T-helper 17 cell (primary cell): ENCODE measurements around the gene MRPL17. TPM values are rescaled to one million over a fixed set of nuclear protein-coding genes. Genes with fewer than 3 reads are reported as not detected.
"Not testable (repeated sequence)": the region's sequence is repeated elsewhere in the genome, so short reads cannot be mapped to it uniquely, and the experiment has no call there.

ENCODE experiments used
- ATAC-seq: fragments of 150-1000 bp; cut with Tn5 transposase; 2 replicates; pipeline ENCODE4 v1.10.0; 2021; ENCODE audit warnings: mild to moderate bottlenecking, moderate library complexity
- DNase-seq, 3 donors: peaks; one replicate each; pipeline versions ENCODE4 v3.0.0 to v3.0.0-alpha.2; 2020 to 2021
- H3K9me3 ChIP-seq: one replicate; pipeline ENCODE4 v1.7.0; 2013; ENCODE audit warnings: low read length, mild to moderate bottlenecking; ENCODE audit not compliant: control insufficient read depth, poor library complexity, severe bottlenecking
- H3K27ac Mint-ChIP-seq: one replicate; pipeline ENCODE4 v1.8.0; 2022; ENCODE audit warnings: mild to moderate bottlenecking, moderate library complexity, mixed read lengths
- H3K27me3 Mint-ChIP-seq: one replicate; pipeline ENCODE4 v1.8.0; 2022; ENCODE audit warnings: mixed read lengths
- H3K36me3 Mint-ChIP-seq: one replicate; pipeline ENCODE4 v1.8.0; 2022; ENCODE audit warnings: low read depth, mixed read lengths
- H3K4me1 Mint-ChIP-seq: one replicate; pipeline ENCODE4 v1.8.0; 2022; ENCODE audit warnings: mild to moderate bottlenecking, mixed read lengths
- H3K4me3 Mint-ChIP-seq: one replicate; pipeline ENCODE4 v1.8.0; 2022; ENCODE audit warnings: mild to moderate bottlenecking, moderate library complexity, mixed read lengths
- total RNA-seq, 4 donors: library from RNA in 2 of 4; stranded (reverse) in 2 of 4; gene quantifications; one replicate each; pipeline ENCODE4 v1.2.3 and lab custom pipeline; 2022 to 2026

Gene MRPL17
- 10 to 100 TPM; 10.9 TPM for total RNA-seq
- 9.3 to 31.2 reads per million in 2 donors for total RNA-seq (lab: John Stamatoyannopoulos, UW)

- peak within 1 kb of the TSS; percentile 98 for H3K4me3 Mint-ChIP-seq
- peak; percentile 93 to 99 (median 98) for DNase-seq
- H3K27me3 Mint-ChIP-seq, result no peaks in the 10 kb centered on the region
- peak; percentile 98 for ATAC-seq
- H3K27ac Mint-ChIP-seq, result peak within 1 kb of the TSS; percentile 98
- H3K9me3 ChIP-seq, result no peaks in the 10 kb centered on the region
- H3K36me3 Mint-ChIP-seq, result peaks cover 5% of the 10 kb centered on the region
- peaks cover 26% of the 10 kb centered on the region for H3K4me1 Mint-ChIP-seq
These were observed at the start of gene MRPL17 for GRCh38 chr11:6682936-6683861. TSS of gene MRPL17 (minus strand) at chr11:6683340. CDS start at chr11:6683296, 44 bp downstream.

DNA sequence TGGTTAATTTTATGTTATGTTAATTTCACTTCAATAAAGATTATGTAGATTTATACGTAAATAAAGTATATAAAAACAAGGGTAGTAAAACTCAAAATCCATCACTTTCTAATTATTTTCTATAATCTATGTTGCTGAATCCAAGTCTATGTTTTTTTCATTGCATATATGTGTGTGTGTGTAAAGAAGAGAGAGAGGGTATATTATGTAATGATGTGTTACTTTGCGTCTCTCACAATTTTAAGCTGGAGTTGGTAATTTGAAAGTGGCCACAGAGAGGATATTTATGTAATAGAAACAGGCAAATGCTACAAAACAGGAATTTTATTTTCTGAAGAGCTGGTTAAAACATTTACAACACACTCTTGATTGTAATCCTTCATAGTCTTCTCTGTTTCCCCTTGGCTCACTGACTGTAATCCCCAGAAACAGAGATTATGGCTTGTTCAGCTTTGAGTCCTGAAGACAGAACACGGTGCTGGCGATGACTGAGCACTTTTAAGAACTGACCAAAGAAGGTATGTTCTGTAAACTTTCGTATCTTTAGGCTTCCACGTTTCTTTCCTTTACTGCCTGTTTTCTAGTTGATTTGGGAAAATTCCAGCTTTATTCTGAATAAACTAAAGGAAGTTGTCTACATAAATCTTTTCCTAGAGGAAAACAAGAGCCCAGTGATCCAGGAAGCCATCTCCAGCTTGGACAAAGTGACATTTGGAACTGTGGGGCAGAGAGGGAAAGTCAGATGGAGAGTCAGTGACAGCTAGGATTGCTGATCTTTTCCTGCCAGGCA, 45.0 kb upstream of the MRPL17 start:
- Mint-ChIP-seq H3K4me3 (no peak overlapping the region), H3K27ac (peak overlapping the region; percentile 41), H3K4me1 (peaks cover 28% of the 10 kb centered on the region), H3K36me3 (peaks cover 4% of the 10 kb centered on the region), H3K27me3 (no peaks in the 10 kb centered on the region)
- ATAC-seq (no peak), DNase-seq (no peak)
- H3K9me3 ChIP-seq, result no peaks in the 10 kb centered on the region

DNA sequence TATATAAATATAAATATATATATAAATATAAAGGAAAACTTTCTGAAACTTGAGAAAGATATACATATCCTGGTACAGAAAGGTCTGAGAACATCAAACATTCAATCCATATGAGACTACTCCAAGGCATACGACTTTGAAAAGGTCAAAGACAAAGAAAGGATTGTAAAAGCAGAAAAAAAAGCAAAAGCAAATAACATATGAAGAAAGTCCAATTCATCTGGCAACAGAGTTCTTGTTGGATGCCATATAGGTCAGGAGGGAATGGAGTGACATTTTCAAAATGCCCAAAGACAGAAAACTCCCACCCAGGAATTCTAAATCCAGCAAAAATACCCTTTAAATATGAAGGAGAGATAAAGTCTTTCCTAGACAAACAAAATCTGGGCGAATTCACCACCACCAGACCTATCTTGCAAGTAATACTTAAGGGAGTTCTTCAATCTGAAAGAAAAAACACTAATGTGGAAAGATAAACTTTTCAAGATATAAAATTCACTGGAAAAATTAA, 42.3 kb upstream of the MRPL17 start:
- DNase-seq (no peak), ATAC-seq (no peak)
- H3K9me3 ChIP-seq, result no peaks in the 10 kb centered on the region
- Mint-ChIP-seq H3K27ac (peak overlapping the region; percentile 69), H3K27me3 (no peaks in the 10 kb centered on the region), H3K36me3 (peaks cover 7% of the 10 kb centered on the region), H3K4me1 (peaks cover 38% of the 10 kb centered on the region), H3K4me3 (no peak overlapping the region)

DNA sequence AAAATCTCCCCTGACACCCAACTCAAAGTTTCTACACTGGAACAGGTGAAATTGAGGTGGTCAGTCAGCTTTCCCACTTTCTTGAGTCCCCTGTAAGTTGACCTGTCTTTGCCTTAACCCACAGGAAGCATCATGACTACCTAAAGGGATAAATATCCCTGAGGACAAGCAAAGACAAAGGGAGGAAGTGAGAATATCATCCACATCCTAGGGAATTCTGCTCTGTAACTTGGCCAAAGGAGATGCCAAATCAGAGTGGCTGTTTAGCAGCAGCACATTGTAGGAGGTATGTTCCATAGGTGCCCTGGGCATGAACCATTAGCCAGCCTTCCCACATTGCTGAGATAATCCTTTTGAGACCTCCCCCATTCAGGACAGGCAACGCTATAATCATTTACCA, 40.9 kb upstream of the MRPL17 start:
- ATAC-seq, result no peak
- H3K4me3 Mint-ChIP-seq, result no peak overlapping the region
- no peaks in the 10 kb centered on the region for H3K9me3 ChIP-seq
- H3K36me3 Mint-ChIP-seq, result peaks cover 7% of the 10 kb centered on the region
- peaks cover 36% of the 10 kb centered on the region for H3K4me1 Mint-ChIP-seq
- no peak for DNase-seq
- H3K27me3 Mint-ChIP-seq, result no peaks in the 10 kb centered on the region
- no peak overlapping the region for H3K27ac Mint-ChIP-seq

DNA sequence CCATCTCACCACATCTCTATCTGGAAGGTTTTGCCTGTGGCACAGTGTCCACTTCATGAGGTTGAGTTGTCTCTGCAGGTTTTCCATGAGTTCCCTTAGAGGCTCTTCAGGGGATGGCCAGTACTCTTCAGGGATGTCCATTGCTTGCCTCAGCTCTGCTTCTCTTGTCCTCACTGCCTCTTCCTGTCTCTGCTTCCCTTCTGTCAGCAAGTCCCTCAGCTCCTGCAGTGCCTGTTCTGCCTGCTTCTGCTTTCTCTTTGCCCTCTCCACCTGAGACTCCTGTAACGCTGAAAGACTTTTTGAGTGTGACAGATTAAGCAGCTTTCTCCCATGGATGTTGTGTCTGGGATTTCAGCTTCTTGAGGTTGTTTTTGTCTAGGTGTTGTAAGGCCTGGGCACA, 38.2 kb upstream of the MRPL17 start:
- no peaks in the 10 kb centered on the region for H3K9me3 ChIP-seq
- no peak for ATAC-seq
- Mint-ChIP-seq H3K36me3 (peaks cover 5% of the 10 kb centered on the region), H3K4me3 (peak overlapping the region; percentile 5), H3K27me3 (no peaks in the 10 kb centered on the region), H3K27ac (peak overlapping the region; percentile 51), H3K4me1 (peaks cover 28% of the 10 kb centered on the region)
- no peak for DNase-seq

DNA sequence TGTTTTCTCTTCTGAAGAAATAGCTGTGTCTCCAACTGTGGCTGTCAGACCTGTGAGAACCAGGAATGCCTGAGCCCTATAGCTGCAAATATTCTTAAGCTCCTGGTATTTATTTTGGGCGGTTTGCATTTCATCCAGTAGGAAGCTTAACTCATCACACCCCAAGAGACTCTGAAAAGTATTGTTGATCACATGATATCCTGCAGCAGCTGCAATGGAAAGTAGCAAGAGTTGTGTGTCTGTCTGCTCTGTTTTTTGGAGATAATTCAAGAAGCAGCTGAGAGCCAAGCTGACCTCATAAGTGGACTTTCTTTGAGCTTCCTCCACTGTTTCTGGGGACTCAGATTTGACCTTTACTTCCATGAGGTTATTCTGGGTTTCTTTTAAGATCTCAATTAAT, 36.4 kb upstream of the MRPL17 start:
- H3K27ac Mint-ChIP-seq, result no peak overlapping the region
- ATAC-seq (no peak), DNase-seq (no peak)
- no peaks in the 10 kb centered on the region for H3K27me3 Mint-ChIP-seq
- no peak overlapping the region for H3K4me3 Mint-ChIP-seq
- peaks cover 17% of the 10 kb centered on the region for H3K4me1 Mint-ChIP-seq
- H3K36me3 Mint-ChIP-seq, result peaks cover 3% of the 10 kb centered on the region
- no peaks in the 10 kb centered on the region for H3K9me3 ChIP-seq

DNA sequence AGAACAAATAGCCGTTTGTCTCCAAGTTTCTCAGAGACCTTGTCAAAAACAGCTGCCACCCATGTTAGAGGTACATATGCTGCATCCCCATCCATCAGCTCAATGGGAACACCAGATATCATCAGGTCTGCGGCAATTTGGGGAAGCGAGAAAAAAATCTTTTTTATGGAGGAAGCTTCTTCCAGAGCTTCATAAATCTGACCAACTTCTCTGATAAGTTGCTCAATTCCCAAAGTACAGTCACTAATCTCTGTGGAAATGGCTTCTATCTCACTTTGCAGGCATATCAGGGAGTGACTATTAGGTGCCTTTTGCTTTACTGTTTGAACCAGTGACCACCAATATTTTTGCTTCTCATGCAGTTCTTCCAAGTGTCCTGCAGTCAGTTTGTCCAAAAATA, 34.3 kb upstream of the MRPL17 start:
- H3K9me3 ChIP-seq, result no peaks in the 10 kb centered on the region
- H3K27ac Mint-ChIP-seq, result no peak overlapping the region
- peaks cover 3% of the 10 kb centered on the region for H3K36me3 Mint-ChIP-seq
- no peak for DNase-seq
- peaks cover 13% of the 10 kb centered on the region for H3K4me1 Mint-ChIP-seq
- ATAC-seq, result no peak
- no peaks in the 10 kb centered on the region for H3K27me3 Mint-ChIP-seq
- no peak overlapping the region for H3K4me3 Mint-ChIP-seq

- not testable (repeated sequence) for H3K9me3 ChIP-seq, H3K36me3 Mint-ChIP-seq, ATAC-seq, H3K27me3 Mint-ChIP-seq, H3K4me3 Mint-ChIP-seq
- peak overlapping the region; percentile 1 for H3K27ac Mint-ChIP-seq
- DNase-seq, result peak in 1 of 3 donors; percentile 18
- peaks cover 14% of the 10 kb centered on the region for H3K4me1 Mint-ChIP-seq
These were observed 28.4 kb upstream of the MRPL17 start for GRCh38 chr11:6711552-6711951.

DNA sequence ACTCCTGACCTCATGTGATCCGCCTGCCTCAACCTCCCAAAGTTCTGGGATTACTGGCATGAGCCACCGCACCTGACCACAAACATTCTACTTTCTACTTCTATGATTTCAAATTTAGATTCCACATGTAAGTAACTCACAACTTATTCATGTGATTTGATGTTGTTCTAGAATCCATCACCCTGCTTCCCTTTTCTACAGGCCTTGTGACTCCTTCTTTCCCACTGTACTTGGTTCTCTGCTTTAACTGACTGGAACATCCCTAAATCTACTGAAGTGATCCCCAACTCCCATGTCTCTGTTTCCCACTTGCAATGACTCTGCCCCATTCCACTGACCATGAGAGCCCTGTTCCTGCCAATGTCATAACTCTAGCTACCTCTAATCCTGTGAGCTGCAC, 25.7 kb upstream of the MRPL17 start:
- Mint-ChIP-seq H3K4me1 (peaks cover 23% of the 10 kb centered on the region), H3K27ac (peak overlapping the region; percentile 89)

GRCh38 chr11:6705905-6706535, 22.9 kb upstream of the MRPL17 start:
- no peaks in the 10 kb centered on the region for H3K9me3 ChIP-seq
- peak overlapping the region; percentile 89 for H3K27ac Mint-ChIP-seq
- no peaks in the 10 kb centered on the region for H3K27me3 Mint-ChIP-seq
- DNase-seq (peak in 1 of 3 donors; percentile 22), ATAC-seq (peak; percentile 70)
- peaks cover 19% of the 10 kb centered on the region for H3K4me1 Mint-ChIP-seq
- H3K4me3 Mint-ChIP-seq, result no peak overlapping the region
- no peaks in the 10 kb centered on the region for H3K36me3 Mint-ChIP-seq

More for the DNA sequence above, 25.7 kb upstream of the MRPL17 start:
- H3K4me3 Mint-ChIP-seq, result no peak overlapping the region
- ATAC-seq (no peak), DNase-seq (no peak)
- H3K9me3 ChIP-seq, result no peaks in the 10 kb centered on the region
- no peaks in the 10 kb centered on the region for H3K27me3 Mint-ChIP-seq
- H3K36me3 Mint-ChIP-seq, result no peaks in the 10 kb centered on the region

DNA sequence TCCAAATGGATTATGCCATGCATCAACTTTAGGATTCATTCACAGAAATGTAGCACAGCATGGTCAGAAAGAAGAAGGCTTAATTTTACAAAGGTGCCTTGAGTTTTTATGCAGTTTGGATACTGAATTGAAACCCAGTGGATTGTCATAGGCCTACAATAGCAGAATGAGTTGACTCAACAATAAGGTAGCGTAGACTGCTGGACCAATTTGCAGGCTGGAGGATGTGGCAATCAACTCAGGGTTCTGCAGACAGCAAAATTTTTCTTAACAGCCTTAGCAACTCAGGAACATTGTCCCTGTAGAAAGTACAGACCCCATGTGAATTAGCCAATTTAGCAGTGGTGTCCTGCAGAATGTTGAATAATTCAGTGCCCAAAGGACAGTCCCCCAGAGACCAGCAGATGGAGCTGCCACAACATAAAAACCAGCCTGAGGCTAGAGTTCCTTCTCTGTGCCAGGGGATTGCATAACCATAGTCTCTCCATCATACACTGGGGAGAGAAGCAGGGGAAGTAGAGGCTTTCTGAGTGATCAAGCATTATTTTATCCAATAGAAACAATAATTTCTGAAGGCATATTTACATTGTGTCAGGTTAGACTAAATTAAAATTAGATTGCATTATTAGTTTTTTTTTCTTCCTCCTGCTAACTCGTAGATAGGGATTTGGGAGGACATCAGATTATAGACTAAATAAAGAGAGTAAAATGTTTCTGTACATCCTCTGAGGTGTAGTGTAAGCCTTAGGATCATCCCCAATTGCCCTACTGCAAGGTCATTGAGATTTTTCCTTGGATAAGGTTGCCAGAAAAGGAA, 20.3 kb upstream of the MRPL17 start:
- no peaks in the 10 kb centered on the region for H3K36me3 Mint-ChIP-seq
- peak overlapping the region; percentile 34 for H3K27ac Mint-ChIP-seq
- DNase-seq (no peak), ATAC-seq (peak; percentile 65)
- no peaks in the 10 kb centered on the region for H3K27me3 Mint-ChIP-seq
- H3K9me3 ChIP-seq, result no peaks in the 10 kb centered on the region
- no peak overlapping the region for H3K4me3 Mint-ChIP-seq
- peaks cover 14% of the 10 kb centered on the region for H3K4me1 Mint-ChIP-seq

DNA sequence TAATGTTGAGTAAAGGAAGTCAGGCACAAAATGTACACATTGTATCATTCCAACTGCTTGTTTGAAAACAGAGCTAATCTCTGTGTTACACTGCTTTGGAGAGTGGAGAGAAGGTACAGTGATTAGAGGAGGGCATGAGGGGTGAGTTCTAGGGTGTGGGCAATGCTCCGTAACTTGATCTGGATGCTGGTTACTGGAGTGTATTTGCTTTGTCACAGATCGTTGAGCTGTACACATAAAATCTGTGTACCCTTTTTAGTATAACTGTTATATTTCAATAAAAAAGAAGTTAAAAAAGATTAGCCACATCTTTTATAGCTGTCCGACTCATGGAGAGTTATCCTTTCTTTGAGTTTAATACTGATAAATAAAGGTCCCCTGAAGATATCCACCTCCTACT, 18.8 kb upstream of the MRPL17 start:
- DNase-seq, H3K9me3 ChIP-seq, H3K4me3 Mint-ChIP-seq, H3K27ac Mint-ChIP-seq, H3K27me3 Mint-ChIP-seq, H3K36me3 Mint-ChIP-seq, ATAC-seq: not testable (repeated sequence)
- H3K4me1 Mint-ChIP-seq, result peaks cover 19% of the 10 kb centered on the region
